HG02759 (cell line): ENCODE results near the gene TUBE1.
"Not testable (repeated sequence)": the region's sequence is repeated elsewhere in the genome, so short reads cannot be mapped to it uniquely, and the experiment has no call there.

ENCODE experiments used
- ATAC-seq: cut with Tn5 transposase; IDR thresholded peaks from one replicate; pipeline ENCODE4 v1.9.1; 2021; ENCODE audit warnings: mild to moderate bottlenecking, moderate library complexity; ENCODE audit not compliant: unreplicated experiment

TUBE1 gene, protein sequence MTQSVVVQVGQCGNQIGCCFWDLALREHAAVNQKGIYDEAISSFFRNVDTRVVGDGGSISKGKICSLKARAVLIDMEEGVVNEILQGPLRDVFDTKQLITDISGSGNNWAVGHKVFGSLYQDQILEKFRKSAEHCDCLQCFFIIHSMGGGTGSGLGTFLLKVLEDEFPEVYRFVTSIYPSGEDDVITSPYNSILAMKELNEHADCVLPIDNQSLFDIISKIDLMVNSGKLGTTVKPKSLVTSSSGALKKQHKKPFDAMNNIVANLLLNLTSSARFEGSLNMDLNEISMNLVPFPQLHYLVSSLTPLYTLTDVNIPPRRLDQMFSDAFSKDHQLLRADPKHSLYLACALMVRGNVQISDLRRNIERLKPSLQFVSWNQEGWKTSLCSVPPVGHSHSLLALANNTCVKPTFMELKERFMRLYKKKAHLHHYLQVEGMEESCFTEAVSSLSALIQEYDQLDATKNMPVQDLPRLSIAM

DNA sequence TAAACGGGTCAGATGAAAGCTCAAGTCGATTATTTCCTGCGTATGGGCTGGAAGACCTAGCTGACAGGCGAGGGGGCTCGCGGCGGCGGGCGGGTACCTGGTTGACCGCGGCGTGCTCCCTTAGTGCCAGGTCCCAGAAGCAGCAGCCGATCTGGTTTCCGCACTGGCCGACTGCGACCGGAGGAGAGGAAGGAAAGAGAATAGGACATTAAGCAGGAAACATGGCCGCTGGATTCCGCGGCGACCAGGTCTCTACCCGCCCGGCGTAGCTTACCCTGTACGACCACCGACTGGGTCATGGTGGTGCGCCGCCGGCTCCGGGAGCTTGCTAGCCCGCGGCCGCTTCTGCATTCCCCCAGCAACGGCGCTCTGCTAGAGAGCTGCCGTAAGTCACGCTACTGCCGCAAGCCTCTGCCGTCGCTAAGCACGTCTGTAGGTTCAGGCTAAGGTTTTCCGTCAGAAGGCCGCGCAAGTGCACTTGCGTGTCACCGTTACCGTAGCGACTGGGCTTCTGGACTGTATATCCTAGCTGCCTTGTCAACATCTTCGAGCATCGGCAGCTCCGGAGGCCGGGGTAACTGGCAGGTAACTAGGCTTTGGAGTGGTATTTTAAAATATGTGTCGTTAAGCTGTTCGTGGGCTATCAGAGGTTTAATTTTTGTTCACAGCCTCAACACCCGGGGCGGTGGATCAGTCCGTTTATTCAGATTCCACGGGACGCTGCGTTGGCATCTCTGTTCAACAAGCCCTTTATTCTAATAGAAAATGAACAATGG is at the start of gene TUBE1, which contains the start of gene FAM229B:
TUBE1 (minus strand) TSS at position 347 of the 776 bp plus-strand sequence; CDS start at position 299, 48 bp downstream.
FAM229B (plus strand) TSS at position 456 of the 776 bp plus-strand sequence. CDS start 11,693 bp downstream, outside the sequence.
- peak; percentile 98 for ATAC-seq

DNA sequence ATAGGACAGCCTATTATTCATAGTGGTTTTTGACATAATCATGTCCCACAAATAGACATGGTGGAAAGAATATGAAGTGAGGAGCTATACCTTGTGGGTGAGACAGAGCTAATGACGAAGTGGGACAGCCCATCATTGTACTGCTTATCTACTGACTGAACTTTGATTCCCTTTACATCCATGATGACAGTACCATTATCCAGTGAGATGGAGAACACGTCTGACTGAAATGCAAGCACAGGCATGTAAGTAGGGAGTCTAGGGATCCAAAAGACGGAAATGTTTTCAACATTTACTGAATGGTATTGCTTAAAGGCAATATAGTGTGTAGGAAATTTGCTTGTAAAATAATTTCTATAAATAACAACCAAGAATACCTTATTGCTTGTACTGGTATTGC is 43.6 kb upstream of the TUBE1 start:
- ATAC-seq: no peak

DNA sequence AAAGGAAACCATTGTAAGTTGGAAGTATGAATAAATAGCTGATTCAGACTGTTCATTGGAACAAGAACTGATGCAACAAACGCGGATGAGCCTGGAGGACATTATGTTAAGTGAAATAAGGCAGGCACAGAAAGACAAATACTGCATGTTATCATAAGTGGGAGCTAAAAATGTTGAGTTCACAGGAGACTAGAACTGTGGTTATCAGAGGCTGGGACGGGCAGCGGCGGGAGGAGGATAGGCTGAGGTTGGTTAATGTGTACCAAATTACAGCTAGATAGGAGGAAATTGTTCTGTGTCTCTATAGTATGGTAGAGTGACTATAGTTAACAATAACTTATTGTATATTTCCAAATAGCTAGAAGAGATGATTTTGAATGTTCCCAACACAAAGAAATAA is 40.9 kb upstream of the TUBE1 start:
- no peak for ATAC-seq

DNA sequence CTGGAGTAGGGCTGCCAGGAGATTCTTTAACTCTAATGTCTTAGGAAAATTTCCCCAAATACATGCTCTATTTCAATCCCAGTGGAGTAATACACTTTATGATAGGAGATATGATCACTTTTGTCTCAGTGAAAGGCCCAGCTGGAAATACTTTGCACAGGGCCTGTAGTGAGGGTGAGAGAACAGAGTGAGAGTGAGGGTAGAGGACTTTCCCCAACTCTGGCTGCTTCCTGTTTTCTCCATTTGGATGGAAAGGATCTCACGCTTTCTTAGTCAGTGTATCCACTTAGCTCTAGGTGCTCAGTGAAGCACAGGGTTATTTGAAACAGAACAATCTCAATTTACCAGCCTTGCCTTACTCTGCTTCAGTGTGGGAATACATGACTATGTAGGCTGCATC is 36.7 kb upstream of the TUBE1 start:
- ATAC-seq: no peak

DNA sequence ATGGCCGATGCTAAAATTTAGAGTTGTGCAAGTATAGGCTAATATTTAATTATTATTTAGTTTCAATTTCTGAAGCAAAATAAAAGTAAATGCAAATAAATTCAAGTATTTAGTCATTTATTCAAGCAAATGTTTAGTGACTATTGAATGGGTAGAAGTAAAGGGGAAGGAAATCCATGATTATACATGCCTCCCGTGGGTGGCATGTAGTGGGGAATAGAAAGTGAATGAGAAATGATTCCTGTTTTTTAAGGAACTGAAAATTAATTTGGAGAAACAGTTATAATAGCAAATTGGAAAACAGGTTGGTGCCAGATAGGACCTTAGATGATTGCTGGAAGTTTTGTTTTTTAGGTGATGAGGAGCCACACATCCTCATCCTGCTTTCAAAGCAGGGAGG is 35.5 kb upstream of the TUBE1 start:
- ATAC-seq: no peak

DNA sequence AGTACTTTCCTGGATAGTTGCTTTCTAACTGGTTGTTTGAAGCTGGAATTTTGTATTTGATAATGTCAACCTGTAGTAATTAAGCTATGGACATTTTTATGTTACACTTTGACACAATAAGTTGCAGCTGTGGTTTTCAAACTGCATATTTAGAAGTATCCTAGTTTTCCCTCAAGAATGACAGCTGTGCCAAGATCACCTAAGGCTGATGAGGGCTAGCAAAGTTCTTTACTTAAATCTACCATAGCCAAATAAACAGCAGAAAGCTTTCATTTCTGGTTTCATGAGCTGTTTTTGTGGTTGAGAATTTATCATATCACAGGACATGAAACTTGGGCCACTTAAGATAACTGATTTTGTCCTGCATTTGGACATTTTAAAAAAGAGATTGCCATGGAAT is 30.8 kb upstream of the TUBE1 start:
- ATAC-seq: no peak

DNA sequence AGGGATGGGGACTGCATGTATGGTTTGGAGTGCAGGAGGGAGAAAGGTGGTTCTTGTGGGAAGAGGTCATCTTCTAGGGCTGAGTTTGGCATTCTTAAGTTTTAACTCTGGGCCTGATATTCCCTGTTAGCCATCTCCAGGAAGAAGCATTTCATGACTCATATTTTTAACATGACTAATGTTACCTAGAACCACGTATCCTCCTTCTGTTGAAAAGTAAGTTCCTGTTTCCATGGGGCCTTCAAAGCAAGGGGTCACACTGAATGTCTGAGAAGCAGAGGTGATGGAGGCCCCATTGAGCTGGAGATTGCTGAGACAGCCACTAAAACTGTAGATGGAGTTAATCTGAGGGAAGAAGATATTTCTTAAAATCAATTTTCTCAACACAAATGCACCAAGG is 30.3 kb upstream of the TUBE1 start:
- ATAC-seq: no peak

DNA sequence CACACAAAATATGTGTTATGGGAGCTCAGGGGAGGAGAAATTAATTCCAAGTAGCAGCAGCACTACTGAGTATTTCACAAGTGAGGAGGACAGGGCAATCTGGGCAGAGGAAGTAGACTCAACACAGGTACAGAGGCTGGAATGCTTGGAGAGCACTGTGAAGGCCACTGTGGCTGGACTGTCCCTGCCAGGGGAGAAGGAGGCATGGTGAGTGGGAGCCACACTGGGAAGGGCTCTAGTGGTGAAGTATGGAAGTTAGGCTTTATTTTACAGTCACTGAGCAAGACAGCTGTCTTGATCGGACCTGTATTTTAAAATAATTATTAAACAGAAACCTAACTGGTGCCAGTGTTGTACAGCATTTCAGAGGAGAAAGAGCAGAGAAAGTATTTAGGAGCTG is 28.9 kb upstream of the TUBE1 start:
- ATAC-seq: no peak

DNA sequence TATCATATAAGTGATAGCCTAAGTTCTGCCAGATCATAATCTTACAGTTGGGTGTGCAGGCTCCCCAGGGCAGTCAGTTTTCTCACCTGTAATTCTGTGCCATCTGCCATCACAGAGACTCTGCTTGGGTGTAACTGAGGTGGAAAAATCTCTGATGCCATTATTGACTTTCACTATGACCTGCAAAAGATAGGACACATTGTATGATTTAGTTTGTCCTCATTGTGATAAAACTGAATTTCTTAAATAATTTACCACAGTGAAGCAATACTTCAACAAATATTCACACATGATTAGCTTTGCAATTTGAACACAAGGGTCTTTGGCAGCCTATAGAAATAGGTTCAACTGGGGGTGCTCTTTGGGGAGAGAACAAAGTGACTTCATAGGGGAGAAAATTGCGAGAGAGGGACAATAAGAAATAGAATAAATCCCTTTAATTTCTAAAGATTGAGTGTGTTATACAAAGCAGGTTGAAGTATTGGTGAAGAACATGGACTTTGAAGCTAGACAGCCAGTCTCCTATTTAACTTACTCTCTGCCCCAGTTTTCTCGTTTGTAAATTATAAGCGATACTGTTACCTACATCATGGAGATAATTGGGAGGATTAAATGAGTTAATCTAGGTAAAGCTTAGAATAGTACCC is 27.4 kb upstream of the TUBE1 start:
- no peak for ATAC-seq

DNA sequence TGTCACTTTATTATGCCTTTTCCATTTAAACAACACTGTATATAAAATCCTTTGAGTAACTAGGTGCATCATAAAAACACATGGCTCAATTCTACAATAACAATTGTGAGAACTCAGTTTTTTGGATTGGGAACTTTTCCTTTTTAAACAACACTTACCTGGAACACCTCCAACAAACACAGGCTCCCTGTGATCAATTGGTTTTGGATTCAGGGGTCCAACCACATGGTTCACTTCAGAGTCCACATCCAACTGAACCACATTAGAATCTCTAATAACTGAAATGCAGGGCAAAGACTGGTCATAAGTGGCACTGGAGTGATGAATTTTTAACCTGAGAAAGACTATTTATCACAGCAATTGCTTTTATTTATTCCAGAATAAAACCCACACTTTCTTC is 26.6 kb upstream of the TUBE1 start:
- ATAC-seq: no peak

DNA sequence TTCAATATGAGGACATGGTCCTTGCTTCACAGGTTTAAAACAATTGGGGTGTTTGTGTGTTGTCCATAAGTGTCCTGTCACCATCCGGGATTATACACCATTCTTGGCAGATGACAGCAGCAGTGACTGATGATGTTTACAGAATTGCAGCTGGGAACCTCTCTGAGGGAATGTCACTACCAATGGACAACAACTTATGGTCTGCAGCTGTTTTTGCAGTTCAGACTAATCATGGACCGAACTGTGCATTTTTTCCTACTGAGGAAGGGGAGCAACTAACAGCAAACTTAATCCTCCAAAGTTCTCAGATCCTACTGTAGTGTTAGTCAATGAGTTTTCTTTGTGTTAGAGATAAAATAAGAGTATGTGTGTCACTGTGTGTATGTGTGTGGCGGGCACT is 26.1 kb upstream of the TUBE1 start:
- no peak for ATAC-seq

DNA sequence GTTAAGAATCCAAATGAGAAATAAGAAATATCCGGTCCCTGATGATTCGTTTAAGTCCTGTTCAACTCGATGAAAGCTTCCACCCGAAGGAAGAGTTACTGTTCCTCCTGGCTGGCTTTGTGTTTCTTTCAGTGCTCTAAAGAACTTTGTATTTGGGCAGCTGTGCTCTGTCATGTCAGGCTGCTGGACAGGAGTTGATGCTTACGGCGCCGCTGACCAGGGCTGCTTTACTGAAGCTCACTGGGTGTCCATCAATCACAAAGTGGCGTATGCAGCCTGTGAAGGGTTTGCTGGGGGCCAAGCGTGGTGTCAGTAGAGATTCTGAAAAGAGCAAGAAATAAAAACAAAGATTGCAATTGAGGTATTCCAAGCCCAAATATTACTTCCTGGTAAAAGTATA is 22.0 kb upstream of the TUBE1 start:
- ATAC-seq: no peak

DNA sequence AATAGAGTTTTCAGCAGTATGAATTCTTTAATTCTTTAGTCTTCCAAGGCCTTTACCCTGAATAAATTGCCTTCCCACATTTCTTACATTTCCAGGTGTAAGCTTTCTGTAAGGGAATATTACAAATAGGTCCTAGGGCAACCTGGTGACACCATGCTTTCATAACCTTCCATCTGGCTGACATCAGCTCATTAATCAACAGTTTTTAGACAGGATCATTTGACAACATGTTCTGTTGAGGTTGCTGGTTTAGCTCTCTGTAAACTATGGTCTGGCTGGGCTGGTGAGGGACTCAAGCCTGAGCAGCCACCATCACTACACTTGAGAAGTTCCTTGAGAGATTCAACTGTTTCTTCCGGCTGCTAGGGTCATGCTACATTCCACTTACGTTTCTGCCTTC is 19.3 kb upstream of the TUBE1 start:
- ATAC-seq: no peak

DNA sequence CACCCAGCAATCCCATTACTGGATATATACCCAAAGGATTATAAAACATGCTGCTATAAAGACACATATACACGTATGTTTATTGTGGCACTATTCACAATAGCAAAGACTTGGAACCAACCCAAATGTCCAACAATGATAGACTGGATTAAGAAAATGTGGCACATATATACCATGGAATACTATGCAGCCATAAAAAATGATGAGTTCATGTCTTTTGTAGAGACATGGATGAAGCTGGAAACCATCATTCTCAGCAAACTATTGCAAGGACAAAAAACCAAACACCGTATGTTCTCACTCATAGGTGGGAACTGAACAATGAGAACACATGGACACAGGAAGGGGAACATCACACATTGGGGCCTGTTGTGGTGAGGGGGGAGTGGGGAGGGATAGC is 18.7 kb upstream of the TUBE1 start:
- not testable (repeated sequence) for ATAC-seq

DNA sequence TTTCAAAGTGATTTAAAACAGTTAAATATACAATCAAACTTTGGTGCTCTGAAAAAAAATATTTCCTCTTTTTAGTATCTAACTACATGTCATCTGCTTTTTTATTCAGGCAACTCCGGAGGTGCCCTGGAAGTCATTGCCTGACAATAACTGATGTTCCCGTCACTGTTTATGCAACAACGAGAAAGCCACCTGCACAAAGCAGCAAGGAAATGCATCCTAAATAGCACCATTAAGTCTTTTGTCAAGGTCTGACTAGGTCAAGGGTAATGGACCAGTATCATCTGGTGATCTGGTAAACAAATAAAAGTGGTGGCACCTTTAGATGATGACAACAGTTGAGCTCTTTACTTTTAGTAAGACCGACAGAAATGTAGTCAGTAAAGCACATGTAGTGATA is 13.3 kb upstream of the TUBE1 start:
- no peak for ATAC-seq

DNA sequence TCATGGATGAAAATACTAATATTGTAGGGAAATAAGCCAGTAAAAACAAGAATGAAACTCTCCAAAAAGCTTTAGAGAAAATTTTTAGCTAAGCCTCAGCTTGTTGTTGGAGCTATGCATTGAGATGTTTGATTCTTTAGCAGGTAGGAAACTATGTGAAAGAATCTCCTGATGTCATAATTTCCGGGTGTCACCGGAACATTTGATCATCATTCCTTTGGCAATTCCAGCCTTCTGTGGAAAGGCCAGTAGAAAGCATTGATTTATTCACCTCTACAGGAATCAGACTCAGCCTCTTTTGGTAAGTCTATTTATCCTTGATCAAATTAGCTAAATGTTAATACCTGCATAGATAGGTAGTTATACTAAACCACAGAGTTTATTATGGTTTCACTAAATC is 9.6 kb upstream of the TUBE1 start:
- no peak for ATAC-seq

DNA sequence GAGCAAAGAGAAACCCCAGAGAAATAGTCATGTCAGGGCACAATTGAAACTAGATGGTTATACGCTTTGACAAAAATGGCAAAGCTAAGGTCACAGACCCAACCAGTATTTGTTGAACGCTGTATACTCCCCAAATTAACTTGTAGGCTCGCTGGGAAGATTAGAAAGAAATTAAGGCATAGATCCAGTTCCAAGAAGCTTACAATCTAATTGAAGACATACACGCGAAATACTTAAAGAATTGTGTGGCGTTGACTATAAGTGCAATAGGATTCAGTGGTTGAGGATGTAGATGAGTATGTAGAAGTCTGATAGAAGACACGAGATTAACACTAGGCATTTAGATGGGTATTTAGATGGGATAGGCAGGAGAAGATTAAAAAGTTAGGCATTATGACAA is 634 bp upstream of the TUBE1 start:
- no peak for ATAC-seq

DNA sequence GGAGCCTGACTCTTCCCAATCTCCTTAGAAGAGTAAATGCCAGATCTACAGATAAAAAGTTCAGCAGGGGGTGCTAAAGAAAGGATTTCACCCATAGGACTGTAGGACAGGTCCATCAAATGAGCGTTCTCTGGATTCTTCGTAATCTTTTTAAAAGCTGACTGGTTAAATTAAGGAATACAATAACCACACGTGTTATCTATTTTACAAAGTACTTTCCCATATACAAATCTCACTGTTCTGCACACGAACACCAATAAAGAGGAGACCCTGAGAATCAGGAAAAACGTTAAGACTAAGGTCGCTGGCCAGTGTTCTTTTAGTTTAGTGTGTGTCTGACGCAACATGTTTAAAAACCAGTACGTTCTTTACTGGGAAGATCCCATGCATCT is 542 bp downstream of the TUBE1 start:
- ATAC-seq: peak; percentile 18

DNA sequence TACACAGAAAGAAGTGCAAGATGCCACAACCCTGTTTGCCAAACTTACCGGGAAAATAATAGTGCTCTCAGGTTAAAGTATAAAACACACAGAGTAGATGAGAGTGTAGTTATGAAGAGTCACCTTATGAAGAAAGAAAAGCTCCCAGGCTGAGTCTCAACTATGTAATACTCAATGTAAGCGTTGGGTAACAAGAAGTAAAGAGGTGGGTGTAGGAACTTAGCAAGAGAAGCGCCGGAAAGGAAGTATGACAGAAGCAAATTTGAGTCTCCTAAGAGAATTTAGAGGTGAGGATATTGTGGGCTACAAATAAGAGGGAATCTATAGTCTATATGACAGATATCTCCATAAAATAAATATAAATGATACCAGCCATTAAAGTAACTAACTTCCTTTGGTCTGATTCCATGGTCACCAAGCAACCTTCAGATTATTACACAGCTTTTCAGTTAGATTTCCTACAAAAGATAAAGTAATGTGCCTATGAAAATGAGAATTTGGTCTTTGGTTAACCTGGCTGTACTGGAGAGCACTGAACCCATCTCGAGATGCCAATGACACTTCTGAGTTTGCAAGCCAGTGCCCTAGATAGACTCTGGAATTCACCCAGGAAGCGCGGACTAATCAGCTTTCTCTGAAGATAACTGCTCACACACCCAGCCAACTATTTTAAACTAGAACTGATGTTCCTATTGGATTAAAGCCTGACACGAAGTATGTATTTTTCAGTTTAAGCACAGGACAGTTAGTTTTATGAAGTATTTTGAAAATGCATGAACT is 1.8 kb downstream of the TUBE1 start:
- no peak for ATAC-seq

DNA sequence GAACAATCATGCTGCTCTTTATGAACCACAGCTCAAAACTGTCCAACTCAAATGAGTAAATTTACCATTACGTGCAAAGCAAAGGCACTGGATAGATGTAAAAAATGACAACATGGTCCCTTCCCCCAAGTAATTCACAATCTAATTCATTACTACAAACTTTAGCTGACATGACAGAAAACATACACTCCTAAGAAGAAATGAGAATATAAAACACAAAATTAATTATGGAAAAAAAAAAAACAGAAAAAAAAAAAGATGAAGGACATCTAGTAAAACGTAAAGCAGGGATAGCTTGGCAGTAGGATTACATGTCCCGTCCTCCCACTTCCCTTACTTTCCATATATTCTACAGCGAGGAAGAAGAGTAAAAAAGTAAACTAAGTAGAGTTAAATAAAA is 5.7 kb downstream of the TUBE1 start:
- ATAC-seq: no peak

DNA sequence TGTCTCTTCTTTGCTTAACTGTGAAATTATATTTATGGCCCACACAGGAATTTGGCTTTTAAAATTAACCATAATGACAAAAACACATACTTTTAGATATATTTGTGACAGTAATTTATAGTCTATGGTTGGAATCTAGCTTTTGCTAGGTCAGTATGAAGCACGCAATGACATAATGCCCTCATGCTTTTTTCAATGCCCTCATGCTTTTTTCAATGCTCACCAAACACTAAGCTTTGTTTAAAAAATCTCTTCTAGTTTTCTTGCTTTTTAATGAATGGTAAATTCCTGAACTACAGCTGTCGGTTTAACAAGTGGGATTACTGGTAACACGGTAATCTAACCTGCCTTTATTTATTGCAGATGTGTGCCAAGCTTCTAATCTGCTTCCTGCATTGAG is 20.7 kb downstream of the TUBE1 start:
- ATAC-seq: no peak
